Upper lobe of right lung (tissue), 1 donor: ENCODE results near the gene VAPB. TPM values are rescaled to one million over a fixed set of nuclear protein-coding genes. Genes with fewer than 3 reads are reported as not detected.

Experiments used
- ATAC-seq: fragments of 200-7000 bp; cut with Tn5 transposase; one replicate; pipeline ENCODE4 v1.9.1; 2020; ENCODE audit warnings: mild to moderate bottlenecking, moderate library complexity
- DNase-seq: peaks from one replicate; pipeline ENCODE4 v3.0.0-alpha.2; 2020
- H3K27ac ChIP-seq: fragments of 200-600 bp; one replicate; pipeline ENCODE4 v1.8.0; 2022
- H3K27me3 ChIP-seq: fragments of 200-600 bp; one replicate; pipeline ENCODE4 v1.8.0; 2022; ENCODE audit warnings: mild to moderate bottlenecking
- H3K36me3 ChIP-seq: fragments of 200-600 bp; one replicate; pipeline ENCODE4 v1.8.0; 2022
- H3K4me1 ChIP-seq: fragments of 200-600 bp; one replicate; pipeline ENCODE4 v1.8.0; 2022
- H3K4me3 ChIP-seq: fragments of 200-600 bp; one replicate; pipeline ENCODE4 v1.8.0; 2022; ENCODE audit warnings: mild to moderate bottlenecking
- H3K9me3 ChIP-seq: fragments of 200-600 bp; one replicate; pipeline ENCODE4 v1.8.0; 2022
- intact Hi-C: fragments of 100-400 bp; cut with DNase I; formaldehyde crosslinking; loops from one replicate; pipeline ENCODE4 v1.11.0; 2022
- total RNA-seq: library from RNA; stranded (reverse); fragmentation: NEBNext Ultra II Directional; extraction: Animal tissue kit (Norgen Biotek cat#: 25700); gene quantifications from one replicate; pipeline ENCODE4 v1.2.1, GENCODE V29; 2021
- TF ChIP-seq, protein P1 (sequence below): fragments of 200-600 bp; IDR thresholded peaks from one replicate; pipeline ENCODE4 v1.8.0; 2022; ENCODE audit warnings: antibody characterized with exemption
- donor health status: DM: no; HTN: yes; CAD: no; lungs with severe emphysema.

VAPB gene
- total RNA-seq, 1 donor from 2014 or later, result 47.8 TPM

DNA sequence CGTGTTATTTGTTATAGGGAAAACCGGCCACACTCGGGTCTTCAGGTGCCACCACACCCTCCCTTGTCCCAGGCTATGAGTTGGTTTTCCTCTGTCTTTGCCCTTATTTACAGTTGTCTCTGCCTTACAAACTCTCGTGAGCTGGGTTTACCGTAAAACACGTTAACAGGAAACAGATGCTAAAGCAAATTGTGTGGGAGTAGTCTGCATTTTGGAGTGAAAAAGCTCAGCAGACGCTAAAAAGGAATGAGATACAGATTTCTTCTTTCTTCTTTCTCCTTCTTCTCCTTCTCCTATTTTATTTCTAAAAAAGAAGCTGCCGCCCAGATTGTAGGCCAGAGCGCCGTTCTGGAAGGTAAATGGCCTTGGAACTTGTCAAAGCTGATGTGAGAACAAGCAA, 74.2 kb downstream of the VAPB start:
- H3K27ac ChIP-seq, result no peak overlapping the region
- no peak for ATAC-seq
- no peaks in the 10 kb centered on the region for H3K4me1 ChIP-seq
- no peak for DNase-seq
- no peaks in the 10 kb centered on the region for H3K9me3 ChIP-seq
- no peaks in the 10 kb centered on the region for H3K36me3 ChIP-seq
- intact Hi-C loops, result no loop called here
- peaks cover 5% of the 10 kb centered on the region for H3K27me3 ChIP-seq
- no peak overlapping the region for H3K4me3 ChIP-seq
- TF ChIP-seq, protein P1, sequence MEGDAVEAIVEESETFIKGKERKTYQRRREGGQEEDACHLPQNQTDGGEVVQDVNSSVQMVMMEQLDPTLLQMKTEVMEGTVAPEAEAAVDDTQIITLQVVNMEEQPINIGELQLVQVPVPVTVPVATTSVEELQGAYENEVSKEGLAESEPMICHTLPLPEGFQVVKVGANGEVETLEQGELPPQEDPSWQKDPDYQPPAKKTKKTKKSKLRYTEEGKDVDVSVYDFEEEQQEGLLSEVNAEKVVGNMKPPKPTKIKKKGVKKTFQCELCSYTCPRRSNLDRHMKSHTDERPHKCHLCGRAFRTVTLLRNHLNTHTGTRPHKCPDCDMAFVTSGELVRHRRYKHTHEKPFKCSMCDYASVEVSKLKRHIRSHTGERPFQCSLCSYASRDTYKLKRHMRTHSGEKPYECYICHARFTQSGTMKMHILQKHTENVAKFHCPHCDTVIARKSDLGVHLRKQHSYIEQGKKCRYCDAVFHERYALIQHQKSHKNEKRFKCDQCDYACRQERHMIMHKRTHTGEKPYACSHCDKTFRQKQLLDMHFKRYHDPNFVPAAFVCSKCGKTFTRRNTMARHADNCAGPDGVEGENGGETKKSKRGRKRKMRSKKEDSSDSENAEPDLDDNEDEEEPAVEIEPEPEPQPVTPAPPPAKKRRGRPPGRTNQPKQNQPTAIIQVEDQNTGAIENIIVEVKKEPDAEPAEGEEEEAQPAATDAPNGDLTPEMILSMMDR, result no peak

DNA sequence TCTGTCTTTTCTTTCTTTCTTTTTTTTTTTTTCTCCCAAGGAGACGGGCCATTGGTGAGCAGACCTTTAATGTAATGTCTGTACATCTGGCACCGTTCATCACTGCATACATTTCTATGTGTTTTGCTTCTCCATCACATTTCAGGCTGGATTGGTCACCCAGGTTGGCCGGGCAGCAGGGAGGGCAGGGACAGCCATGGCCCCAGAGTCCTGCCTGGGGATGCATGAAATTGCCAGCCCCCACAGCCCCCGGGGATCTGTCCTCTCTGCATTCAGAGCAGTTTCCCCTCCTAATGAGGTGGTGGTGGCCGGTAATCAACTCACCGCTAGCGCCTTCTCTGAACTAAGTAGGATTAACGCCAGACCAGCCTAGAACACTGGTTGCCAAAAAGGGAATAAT, 75.8 kb downstream of the VAPB start:
- H3K36me3 ChIP-seq, result no peaks in the 10 kb centered on the region
- no peak overlapping the region for H3K4me3 ChIP-seq
- intact Hi-C loops, result no loop called here
- DNase-seq (no peak), ATAC-seq (no peak)
- no peak overlapping the region for H3K27ac ChIP-seq
- H3K9me3 ChIP-seq, result no peaks in the 10 kb centered on the region
- TF ChIP-seq, protein P1, result no peak
- H3K27me3 ChIP-seq, result peaks cover 5% of the 10 kb centered on the region
- no peaks in the 10 kb centered on the region for H3K4me1 ChIP-seq

DNA sequence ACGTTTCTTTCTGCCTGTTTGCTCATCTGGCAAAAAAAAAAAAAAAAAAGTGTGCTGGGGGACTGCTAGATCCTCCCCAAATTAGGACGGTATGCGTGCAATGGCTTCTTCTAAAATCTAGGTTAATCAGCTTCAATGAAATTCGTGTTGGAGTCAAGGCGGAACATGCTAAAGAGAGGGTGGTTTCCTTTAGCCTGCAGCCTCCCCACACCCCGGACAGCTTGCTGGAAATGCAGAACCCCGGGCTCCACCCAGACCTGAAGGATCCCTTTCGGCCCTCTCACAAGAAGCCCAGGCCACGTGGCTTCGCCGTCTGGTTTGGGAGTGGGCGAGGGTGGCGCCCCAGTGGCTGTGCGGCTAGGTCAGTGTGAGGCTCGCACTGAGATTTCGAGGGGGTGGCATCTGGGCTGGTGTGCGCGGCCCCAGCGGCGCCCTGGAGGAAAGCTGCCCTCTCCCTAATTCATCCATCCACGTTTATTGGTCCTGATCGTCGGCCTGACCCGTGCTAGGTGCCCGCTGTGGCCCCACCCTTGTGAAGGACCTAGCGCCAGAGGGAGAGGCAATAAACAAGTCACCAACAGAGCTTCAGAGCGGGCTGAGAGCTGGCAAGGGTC, 77.2 kb downstream of the VAPB start:
- Histone ChIP-seq H3K36me3 (no peaks in the 10 kb centered on the region), H3K9me3 (no peaks in the 10 kb centered on the region), H3K27me3 (peaks cover 5% of the 10 kb centered on the region), H3K4me1 (no peaks in the 10 kb centered on the region), H3K4me3 (no peak overlapping the region), H3K27ac (no peak overlapping the region)
- intact Hi-C loops, result no loop called here
- DNase-seq (no peak), ATAC-seq (no peak)
- TF ChIP-seq, protein P1, result no peak

DNA sequence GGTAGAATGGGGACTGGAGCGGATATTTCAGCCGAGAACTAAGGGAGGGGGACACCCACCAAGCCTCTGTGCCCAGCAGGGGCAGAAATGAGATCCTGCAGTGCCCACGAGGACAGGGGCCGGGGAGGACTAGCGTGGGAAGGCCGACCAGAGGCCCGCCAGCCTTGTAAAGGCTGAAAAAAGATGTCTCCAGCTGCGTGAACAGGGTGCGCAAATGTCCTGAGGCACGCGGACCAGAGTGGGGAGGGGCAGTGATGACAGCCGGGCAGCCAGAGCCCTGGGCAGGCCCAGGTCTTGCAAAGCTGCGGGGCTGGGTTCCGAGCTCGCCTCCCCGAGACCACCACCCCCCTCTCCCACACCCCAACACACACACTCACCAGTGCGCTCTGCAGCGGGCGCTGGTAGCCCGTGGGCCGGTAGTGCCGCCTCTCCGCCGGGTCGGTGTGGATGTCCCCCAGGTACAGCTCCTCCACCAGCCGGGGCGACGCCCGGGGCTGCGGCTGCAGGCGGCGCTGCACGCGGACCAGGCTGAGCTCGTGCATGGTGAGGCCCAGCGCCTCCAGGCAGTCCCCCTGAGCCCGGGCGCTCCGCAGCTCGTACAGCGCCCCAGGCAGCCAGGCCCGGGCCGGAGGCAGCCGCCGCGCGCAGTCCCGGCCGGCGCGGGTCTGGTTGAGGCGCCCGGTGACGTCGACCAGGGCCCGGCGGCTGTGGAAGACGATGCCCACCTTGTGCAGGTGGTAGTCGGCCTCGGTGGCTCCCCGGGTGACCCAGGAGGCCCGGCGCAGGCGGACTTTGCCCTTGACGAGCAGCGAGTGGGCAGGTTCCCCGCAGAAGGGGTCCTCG, 77.9 kb downstream of the VAPB start:
- Histone ChIP-seq H3K4me3 (no peak overlapping the region), H3K4me1 (no peaks in the 10 kb centered on the region), H3K36me3 (no peaks in the 10 kb centered on the region), H3K9me3 (no peaks in the 10 kb centered on the region), H3K27ac (no peak overlapping the region), H3K27me3 (peaks cover 5% of the 10 kb centered on the region)
- ATAC-seq, result no peak
- TF ChIP-seq, protein P1, result no peak
- no peak for DNase-seq
- intact Hi-C loops, result no loop called here

- TF ChIP-seq, protein P1, result no peak
- intact Hi-C loops, result no loop called here
- Histone ChIP-seq H3K4me1 (no peaks in the 10 kb centered on the region), H3K27me3 (peaks cover 5% of the 10 kb centered on the region), H3K36me3 (no peaks in the 10 kb centered on the region), H3K27ac (no peak overlapping the region), H3K4me3 (no peak overlapping the region), H3K9me3 (no peaks in the 10 kb centered on the region)
- DNase-seq (no peak), ATAC-seq (no peak)
Measured at GRCh38 chr20:58467572-58468527, 78.8 kb downstream of the VAPB start.
